ENCODE measurements around the gene ADD2.
"Not testable (repeated sequence)": the region's sequence is repeated elsewhere in the genome, so short reads cannot be mapped to it uniquely, and the experiment has no call there.

The ADD2 gene

DNA sequence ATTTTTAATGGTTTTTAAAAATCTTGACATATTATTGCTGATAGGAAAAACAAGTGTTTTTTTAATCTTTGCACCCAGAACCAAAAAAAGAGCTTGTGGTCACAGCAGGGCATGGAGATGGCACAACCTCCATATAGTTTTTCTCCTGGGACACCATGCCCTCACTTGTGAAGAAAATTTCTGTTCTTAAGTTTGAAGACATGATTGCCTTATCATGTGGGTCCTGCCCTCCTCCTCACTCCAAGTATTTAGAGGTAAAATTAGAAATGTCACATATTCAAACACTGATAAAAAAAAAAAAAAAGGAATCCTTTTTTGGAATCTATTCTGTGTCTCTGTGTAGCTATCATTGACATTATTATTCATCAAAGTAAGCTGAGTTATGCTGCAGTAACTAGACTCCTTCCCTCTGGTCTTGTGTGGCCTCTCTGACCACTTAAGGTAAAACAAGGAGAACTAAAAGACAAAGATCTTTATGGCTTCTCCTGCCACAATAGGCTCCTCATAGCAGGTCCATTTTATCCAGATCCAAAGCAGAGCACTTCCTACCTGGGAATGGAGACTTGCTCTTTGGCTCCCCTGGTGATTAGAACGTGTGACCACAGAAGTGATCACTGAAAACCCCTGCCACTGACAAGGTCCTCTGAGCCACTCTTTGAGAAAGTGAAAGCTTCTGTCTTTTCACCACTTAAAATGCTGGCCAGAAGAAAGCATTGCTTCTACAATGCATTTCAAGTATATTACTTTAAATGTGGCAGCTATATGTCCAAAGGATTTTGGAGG is 19.8 kb downstream of the ADD2 start:
- no peak for DNase-seq (ENCODE audit: low read depth in 2 of 2)

DNA sequence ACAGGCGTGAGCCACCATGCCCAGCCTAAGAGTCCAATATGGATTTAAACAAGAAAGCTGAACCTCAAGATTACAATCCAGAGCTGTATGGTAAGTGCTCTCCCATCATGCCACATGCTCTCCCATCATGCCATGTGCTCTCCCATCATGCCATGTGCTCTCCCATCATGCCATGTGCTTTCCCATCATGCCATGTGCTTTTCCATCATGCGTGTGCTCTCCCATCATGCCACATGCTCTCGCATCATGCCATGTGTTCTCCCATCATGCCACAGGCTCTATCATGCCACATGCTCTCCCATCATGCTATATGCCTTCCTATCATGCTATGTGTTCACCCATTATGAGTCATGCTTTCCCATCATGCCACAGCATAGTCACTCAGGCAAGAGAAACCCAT is 20.7 kb downstream of the ADD2 start:
- DNase-seq (ENCODE audit: low read depth in 2 of 2) = no peak

DNA sequence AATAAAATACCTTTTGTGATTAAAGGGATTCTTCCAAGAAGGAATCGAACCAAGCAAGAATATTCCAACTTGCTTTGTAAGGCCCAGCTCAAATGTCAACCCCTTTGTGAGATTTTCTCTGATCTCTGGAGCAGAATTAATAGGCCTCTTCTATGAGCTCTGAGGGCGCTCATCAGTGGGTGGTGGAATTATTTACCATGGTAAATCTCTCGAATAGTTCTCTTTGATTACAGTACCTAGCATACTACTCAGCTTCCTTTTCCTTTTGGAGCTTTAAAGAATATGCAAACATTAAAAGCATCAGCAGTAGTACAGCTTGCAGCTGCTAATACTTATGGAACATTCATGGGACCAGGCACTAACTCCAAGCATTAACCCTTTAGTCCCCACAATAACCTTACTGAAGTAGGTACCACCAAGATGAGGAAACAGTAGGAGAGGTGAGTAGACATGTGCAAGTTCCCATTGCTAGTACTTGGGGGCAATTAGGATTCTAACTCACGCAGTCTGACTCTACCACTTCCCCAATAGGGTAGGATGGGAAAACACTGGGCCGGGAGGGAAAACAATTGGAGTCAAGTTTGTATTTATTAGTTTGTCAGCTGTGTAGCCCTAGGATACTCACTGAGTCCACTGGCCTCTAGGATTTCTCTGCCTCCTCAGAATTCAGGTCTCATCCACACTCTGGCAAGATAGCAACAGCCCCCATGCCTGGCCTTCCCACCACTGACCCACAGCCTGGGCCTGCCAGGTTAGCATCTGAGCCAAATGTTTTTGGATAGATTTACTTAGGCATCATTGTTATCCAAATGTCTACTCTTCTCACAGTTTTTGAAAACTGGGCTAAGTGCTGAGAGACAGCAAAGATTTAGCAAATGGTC is 21.7 kb downstream of the ADD2 start:
- DNase-seq (ENCODE audit: low read depth in 2 of 2) = no peak

DNA sequence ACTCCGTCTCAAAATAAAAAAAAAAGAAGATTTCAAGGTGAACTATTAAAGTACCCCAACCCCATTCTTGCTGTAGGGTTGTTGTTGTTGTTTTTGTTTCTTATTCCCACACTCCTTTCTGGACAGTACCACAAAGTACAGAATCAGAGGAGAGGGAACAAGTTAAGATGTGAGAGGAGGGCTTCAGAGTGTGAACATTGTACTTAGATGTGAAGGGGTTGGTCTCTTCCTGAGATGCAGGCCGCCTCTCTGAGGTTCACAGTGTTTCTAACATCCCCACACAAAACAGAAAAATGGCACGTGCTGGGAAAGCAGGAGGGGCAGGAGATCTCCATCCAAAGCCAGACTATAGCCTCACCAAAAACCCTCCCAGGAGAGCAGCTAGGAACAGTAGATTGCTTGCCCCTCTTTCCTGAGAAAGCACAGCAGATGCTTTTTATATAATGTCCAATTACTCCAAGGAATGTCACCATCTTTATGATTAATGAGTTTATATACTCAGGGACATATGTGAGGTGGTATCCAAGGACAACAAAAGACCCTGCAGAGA is 22.6 kb downstream of the ADD2 start:
- no peak for DNase-seq (ENCODE audit: low read depth in 2 of 2)

DNA sequence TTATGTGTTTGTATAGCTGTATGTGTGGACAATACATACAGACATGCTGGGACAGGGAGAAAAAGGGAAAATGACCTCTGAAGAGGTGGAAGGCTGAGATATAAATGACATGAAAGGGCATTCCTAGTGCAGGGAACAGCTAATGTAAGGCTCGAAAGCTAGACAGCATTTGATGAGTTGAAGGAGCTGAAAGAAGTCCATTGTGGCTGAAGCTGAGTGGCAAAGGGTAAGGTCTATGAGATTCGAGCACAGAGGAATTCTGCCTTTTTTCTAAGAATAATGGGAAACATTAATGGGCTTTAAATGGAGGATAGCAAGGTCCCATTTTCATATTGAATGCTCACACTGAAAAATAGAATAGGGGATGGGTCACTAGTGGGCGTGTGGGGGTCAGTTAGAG is 23.6 kb downstream of the ADD2 start:
- no peak for DNase-seq (ENCODE audit: low read depth in 2 of 2)

DNA sequence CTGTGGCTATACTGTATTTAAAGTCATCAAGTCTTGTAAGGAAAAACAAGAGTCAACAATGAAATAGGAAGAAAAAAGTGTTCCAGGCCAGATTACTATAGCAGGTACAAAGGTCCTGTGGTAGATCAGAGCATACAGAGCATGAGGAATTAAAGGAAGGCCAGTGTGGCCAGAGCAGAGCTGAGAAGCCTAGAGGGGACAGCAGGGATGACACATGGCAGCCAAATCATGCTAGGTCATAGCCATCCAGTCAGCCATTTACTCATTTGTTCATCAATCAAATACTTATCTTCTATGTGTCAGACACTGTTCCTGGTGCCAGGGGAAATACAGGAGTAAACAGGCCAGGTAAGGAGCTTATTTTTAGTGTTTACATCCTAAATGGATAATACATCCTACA is 24.3 kb downstream of the ADD2 start:
- no peak for DNase-seq (ENCODE audit: low read depth in 2 of 2)

DNA sequence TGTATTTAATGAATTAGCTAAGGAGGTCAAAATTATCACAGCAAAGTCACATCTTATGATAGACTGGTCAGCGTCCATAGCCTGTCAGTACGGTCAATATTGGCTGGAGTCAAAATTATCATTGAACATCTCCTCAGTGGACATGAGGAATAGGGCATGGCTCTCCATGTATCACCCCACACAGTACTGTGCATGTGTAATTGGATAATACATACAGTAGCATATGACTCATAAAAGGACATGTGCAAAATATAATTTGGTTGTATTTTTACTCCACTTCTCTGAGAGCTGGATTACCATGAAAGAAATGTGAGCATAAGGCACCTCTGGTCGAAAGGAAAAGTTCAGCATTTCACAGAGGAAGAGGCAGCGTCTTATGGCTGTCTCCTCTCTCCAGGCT is 24.9 kb downstream of the ADD2 start:
- DNase-seq (ENCODE audit: low read depth in 2 of 2) = no peak

DNA sequence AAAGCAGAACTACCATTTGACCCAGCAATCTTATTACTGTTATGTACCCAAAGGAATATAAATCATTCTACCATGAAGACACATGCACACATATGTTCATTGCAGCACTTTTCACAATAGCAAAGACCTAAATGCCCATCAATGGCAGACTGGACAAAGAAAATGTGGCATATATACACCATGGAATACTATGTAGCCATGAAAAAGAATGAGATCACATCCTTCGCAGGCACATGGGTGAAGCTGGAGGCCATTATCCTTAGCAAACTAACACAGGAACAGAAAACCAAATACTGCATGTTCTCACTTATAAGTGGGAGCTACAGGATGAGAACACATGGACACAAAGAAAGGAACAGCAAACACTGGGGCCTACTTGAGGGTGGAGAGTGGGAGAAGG is 28.5 kb downstream of the ADD2 start:
- not testable (repeated sequence) for DNase-seq (ENCODE audit: low read depth in 2 of 2)

DNA sequence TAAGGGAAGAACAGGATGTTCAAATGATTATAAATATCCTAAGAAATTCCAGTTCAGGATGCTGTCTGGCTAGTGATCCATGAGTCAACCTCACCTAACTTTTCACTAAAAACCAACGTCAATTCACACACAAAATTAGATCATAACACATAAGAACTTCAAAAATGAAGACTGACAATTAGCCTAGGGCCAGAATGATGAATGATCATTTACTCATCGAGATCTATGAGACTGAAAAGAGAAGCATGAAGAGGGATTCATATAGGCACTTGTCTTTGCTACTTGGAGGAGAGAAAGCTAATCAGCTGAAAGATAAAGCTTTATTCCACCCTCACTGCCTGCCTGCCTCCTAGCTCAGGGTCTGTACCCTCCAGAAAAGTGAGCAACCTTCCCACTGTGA is 29.8 kb downstream of the ADD2 start:
- no peak for DNase-seq (ENCODE audit: low read depth in 2 of 2)

DNA sequence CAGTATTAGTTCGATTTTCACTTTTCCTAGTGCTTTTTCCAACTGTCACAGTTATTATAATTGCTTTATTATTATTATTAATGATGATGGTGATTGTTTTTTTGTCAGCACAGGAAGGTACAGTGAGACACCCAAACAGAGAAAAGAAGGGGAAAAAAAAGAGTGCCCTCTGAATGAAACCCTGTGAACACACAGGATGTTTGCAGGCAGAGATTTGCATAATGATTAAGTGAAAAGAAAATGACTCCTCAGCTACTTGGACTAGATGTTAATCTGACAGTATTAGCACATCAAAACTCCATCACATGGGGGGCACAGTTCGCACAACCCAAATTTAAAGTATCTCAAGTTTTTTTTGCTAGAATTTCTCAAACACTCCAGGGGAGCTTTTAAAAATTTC is 32.9 kb downstream of the ADD2 start:
- DNase-seq (ENCODE audit: low read depth in 2 of 2) = no peak

DNA sequence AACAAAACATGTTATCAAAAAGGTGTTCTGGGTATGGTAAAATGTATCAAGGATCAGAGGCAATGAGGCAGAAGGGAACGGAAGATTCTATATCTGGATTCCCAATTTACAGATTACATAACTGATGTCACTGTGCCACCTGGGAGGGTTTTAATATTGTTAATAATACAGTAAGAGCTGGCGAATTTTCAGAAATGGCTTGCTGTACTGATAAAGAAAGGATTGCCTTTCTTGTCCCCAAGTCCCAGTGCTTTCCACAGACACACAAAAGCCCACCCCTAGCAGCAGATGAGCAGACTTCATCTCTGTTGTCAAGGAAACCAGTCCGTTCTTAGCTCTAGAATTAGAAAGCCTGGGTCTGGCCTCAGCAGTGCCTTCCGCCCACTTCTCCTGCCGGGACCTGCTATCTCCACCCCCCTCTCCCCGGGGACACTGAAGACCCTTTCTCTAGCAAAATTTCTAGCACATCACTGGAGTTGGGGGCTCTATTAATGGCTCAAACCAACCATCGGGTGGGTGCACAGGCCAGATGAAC is 34.3 kb downstream of the ADD2 start:
- DNase-seq (ENCODE audit: low read depth in 2 of 2) = no peak

DNA sequence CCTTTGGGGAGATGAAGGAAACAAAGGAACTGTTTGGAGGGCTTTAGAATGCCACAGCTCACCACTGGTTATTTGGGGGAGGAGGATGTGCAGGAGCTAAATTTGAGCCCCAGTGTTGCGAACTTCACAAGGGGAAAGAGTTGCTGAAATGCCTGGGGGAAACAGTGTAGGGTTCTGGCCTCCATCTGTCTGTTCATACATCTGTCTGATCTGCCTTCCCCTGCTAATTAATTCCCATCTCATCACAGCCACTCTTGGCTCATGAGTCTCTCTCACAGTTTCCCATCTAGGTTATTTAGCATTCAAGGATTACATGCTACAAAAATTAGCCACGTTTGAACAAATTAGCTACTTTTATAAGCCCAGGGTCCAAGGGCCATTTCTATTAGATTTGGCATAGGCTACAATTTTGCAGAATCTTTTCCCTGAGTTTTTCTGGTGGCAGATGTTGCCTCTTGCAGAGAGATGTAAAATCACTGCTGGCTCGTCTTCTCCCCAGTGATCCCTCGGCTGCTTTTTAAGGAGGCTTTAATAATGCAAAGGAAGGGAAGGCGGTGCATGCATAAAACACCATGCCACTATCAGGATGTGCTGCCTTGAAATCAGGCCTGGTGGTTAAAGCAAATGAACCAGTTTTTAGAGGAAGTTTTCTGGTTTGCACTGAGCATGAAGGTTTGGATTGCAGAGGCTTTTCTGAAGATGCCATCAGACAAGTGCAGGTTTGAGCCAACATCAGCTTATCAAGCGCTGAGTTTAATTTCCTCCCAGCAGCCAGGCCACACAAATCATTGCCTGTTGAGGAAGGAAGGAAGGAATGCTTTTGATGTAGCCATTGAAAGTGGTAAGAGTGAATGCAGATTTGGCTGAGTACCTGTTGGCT is 35.0 kb downstream of the ADD2 start:
- no peak for DNase-seq (ENCODE audit: low read depth in 2 of 2)

DNA sequence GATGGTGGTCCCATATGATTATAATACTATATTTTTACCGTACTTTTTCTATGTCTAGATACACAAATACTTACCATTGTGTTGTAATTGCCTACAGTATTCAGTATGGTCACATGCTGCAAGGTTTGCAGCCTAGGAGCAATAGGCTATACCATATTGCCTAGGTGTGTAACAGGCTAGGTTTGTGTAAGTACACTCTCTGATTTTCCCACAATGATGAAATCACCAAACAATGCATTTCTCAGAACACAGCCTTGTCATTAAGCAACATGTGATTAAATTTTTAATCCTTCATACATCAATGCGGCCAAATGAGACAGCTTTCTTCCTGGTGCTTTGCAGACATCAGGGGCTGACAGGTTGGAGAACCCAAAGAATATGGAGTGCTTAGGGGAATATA is 37.3 kb downstream of the ADD2 start:
- DNase-seq (ENCODE audit: low read depth in 2 of 2) = no peak

DNA sequence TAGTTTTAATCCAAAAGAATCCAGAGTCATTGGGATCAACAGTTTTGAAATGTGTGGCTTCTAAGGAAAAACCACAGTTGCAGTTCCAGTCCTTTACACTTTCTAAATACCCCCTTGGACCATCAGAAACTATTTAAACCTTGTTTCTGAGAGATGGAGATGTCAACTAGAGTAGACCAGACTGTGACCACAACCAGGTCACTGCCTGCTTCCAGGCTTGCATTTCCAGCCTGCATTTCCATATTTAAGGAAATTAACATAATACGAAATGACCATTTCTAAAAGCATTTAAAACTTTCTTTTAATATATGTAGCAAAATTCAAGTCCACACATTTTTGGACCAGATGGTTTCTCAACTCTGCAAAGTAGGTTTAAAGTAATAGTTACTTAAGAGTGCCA is 38.4 kb downstream of the ADD2 start:
- no peak for DNase-seq (ENCODE audit: low read depth in 2 of 2)

DNA sequence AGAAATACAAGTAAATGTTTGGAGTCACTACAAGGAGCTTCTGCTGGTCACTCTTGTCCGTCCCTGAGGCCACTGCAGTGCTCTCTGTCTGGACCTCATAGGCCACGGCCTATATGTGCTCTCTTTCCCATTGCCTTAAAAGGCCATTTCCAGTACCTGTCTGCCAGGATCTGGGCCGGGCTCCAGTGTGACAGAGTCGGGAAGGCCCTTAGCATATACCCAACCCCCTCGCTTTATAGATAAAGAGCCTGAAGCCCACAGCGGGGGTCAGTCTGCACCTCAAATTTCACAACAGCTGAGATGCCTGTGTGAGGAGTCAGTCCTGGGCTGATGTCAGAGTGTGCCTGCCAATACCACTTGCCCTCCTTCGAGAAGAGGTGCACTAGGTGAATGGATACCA is 39.9 kb downstream of the ADD2 start:
- no peak for DNase-seq (ENCODE audit: low read depth in 2 of 2)

DNA sequence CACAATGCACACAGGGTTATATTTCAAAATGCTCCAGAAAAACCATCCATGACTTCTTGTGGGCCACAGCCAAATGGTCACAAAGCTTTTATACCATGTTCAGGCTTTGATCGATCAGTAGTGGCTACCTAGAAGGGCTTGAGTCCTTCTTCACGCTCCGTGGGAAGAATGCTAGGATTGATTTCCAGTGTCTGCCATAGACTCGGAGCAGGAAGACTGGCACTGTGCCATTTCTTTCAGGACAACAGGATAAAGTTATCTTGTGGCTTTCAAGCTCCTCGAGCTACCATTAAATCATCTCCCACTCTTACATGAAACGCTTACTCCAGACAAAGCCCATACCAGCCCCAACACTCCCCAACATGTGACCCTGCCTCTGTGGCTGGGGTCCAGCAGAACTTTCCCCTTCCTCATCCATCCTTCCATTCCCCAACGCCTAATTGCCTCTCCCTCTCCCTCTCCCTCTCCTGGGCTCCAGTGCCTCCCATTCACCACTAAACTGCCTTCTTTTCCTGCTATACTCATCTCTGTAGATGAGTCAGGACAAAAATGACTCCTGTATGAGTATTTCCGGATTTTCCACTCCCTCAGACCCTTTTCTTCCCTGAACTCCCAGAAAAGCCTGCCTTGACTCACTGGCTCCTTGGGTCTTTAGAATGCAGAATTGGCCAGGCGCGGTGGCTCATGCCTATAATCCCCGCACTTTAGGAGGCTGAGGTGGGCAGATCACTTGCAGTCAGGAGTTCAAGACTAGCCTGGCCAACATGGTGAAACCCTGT is 40.9 kb downstream of the ADD2 start:
- no peak for DNase-seq (ENCODE audit: low read depth in 2 of 2)

DNA sequence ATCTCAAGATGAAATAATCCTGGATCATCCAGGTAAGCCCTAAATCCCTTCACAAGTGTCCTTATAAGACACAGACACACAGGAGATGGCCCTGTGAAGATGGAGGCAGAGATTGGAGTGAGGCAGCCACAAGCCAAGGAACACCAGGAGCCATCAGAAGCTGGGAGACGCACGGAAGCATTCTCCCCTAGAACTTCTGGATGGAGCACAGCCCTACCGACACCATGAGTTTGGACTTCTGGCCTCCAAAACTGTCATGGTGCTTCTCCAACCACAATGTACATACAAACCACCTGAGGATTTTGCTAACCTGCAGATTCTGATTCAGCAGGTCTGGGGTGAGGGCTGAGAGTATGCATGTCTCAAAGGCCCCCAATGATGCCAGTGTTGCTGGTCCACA is 42.5 kb downstream of the ADD2 start:
- no peak for DNase-seq (ENCODE audit: low read depth in 2 of 2)

DNA sequence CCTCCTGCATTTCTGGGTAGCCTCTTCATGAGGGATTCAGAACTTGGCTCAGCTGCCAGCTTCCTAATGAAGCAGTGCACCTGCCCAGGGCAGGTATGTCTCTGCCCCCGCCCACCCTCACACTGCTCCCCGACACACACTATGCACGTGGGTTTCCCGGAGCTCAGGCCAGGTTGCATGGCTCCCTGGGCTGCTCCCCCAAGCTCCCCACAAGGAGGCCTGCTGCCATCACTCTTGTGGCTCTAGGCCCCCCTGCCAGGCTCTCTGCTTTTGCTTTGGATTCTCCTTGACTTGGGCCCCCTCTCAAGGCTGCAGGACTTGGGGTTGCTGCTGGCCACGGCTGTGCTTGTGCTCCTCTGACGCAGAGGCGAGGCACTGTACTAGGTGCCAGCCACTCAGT is 43.6 kb downstream of the ADD2 start:
- DNase-seq (ENCODE audit: low read depth in 2 of 2) = no peak

DNA sequence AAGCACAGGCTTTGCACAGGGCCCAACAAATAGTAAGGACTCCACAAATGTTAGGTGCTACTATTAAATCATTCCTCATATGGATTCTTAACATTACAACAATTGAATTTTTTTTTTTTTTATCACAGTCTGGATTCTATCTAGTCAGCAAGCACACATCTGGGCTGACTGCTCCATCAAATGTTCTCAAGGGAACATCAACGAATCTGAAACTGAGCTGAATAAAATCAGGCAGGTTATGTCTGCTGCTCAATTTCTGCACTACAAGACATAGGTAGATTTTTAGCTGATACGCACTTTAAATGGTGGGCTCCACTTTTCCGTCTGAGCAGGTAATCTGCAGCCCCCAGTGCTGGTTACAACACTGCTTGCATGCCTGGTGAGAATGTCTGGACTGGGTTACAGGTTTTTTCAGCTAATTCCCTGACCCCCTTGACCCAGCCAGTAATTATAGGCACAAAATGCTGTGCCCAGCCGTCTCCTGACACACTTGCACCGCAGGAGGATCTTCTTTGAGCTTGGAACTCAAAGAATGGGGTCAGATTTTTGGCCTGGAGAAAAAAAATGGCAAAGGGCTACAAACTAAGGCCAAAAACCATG is 44.6 kb downstream of the ADD2 start:
- no peak for DNase-seq (ENCODE audit: low read depth in 2 of 2)

DNA sequence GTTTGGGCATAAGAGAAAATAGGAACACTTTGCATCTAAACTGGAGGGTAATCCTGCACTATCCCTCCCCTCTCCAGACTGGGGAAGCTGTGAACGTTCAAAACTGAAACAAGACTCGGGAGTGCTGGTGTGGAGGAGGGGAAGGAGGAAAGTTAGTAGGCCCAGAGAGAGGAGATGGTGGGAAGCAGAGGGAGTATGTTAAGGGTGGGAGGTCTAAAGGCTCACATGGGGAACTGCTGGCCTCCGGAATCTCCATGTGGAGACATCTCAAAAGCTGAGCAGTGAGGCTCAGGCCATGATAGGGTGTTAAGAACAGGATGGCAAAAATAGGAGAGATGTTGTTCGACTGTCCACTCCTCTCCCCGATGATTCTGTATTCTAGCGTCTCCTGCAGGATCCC is 47.9 kb downstream of the ADD2 start:
- DNase-seq (ENCODE audit: low read depth in 2 of 2) = no peak

DNA sequence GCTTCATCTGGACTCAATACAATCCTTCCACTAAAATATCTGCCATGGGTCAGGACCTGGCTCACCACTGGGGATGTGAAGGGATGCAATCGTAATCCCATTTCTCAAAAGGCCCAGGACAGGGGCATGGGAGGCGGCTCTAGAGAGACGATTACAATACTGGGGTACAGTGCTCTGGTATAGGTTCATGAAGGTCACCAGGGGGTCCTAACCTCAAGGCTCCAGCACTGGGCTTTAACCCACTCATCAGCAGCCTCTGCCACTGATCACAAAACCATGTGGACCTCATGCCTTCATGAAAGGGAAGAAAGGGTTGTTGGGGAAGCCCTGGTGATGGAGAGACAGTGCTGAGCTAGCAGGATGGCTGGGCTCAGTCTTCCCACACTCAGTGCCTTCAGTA is 48.8 kb downstream of the ADD2 start:
- no peak for DNase-seq (ENCODE audit: low read depth in 2 of 2)

Data from stimulated activated CD8-positive, alpha-beta memory T cell treated with anti-CD3 and anti-CD28 coated beads, Interleukin-2, amount 100 ng/mL, for 1 hour (primary cell).